HG02610 (cell line): ENCODE measurements around the gene SCGB3A2.
A peak's percentile ranks its signal among the peaks of the same experiment; 100 is the strongest.

Experiments
- ATAC-seq: cut with Tn5 transposase; IDR thresholded peaks from one replicate; pipeline ENCODE4 v1.9.1; 2021; ENCODE audit warnings: mild to moderate bottlenecking, moderate library complexity; ENCODE audit not compliant: unreplicated experiment

SCGB3A2 gene, protein sequence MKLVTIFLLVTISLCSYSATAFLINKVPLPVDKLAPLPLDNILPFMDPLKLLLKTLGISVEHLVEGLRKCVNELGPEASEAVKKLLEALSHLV

DNA sequence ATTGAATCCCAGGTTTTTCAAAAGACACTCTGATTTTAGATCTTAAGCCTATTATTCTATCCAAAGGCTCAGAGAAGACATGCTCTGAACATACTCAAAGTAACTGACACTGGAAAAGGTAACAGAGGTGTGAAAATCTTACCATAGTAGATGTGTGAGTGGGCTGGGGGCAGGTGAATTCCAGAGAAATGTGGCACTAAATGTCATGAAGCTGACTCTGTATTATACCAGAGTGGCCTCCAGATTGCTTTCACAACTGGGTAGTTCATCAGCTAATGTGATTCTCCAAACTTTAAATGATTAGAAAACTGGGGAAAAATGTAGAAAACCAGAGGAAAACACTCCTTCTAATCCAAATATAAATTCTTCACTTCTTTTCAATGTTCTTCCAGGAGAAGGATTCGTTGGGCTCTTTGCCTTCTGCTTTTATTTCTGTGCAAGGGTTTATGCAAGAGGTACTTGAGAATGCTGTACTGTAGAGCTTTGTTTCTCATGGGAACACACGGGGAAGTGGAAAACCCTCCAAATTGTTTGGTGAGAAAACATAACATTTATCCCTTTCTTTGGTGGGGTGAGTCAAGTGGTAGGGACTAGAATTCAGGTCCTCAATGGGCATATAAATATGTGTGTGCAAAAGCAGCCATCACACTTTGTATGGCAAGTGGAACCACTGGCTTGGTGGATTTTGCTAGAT is at the start of gene SCGB3A2:
SCGB3A2 (plus strand) TSS at position 646 of the 694 bp plus-strand sequence. CDS start 93 bp downstream, outside the sequence.
- ATAC-seq, result no peak

DNA sequence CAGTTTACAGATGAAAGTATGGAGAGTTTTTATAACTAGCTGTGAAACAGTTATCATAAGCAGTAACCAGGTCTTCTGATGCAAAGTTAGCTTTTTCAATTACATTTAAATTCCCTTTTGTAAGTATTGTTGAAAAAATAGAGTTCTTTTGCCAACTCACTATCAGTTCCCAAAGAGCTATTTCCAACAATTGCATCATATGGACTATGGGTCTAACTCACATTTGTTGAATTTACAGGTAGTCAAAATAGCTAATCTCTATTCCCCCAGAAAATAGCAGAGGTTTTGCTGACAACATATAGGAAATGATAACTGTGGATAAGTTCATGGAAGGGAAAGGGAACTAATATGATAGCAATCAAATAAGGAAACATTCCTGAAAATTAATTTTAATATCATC is 48.5 kb upstream of the SCGB3A2 start:
- ATAC-seq, result no peak

DNA sequence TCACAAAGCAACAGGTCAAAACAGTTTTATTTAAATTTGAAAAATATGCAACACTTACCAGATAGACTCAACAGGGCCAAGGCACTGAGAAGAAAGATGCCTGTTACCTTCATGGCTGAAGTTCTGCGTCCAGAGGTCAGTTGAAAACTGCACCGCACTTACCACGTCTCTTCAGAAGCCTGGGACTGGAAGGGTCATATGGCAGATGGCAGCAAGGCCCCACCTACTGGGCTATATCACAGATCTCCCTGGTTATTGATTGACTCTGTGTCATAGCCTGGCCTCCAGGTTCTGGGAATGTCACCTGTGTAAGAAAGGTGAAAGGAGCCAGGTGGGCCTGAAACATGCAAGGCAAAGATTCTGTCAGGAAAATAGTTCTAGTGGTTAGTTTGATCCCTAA is 47.0 kb upstream of the SCGB3A2 start, which contains the start of gene SPINK1:
SPINK1 (minus strand) TSS at position 207 of the 400 bp plus-strand sequence; CDS start at position 113, 94 bp downstream.
- ATAC-seq, result no peak

DNA sequence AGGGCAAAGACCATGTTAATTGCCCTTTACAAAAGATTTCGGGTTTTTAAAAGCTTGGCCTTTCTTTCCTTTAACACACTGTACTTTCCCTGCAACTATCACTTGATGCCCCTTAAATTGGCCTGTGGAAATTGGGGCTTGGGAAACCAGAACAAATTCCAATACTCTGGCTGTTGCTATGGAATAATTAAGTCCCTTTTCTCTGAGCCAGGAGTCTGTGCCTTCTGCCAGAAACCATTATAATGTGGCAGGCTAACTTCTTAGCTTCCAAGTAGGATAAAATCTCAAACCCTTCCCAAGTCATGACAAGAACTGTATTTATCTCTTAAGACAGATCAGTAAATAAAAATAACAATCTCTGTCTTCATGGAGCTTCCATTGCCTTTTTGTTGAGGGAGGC is 46.0 kb upstream of the SCGB3A2 start:
- no peak for ATAC-seq

DNA sequence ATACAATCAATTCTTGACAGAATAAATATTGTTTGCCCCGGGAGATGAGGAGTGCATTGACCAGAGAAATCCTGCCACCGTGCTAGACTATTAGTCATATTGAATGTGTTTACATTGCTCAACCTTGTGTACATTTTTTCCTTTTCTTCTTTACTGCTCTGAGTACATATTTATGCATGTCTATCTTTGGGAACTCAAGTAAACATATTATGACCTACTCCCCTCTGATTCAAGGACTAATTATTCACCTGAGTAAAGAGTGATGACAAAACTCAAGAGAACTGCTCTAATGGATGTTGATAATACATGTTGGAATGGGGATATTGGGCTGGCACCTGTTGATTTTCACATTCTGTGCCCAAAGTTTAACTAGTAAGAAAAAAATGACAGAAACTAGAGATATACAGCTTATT is 43.1 kb upstream of the SCGB3A2 start:
- no peak for ATAC-seq

DNA sequence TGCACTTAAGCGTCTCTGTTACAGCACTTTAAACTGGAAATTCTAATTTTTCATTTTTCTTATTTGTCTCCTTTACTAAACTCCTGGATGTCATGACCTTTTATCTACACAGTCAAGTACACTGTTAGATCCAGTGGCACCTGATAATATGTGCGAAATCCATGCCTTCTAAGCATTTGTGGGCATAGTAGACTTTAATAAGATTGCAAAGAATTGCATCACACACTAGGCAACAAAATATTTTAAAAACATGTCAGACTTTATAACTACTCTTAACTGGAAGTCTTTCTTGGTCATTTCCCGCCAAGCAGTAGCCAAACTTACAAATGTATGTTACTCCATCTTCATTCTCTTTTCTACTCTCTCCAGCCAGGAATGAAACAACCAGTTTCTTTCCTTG is 42.1 kb upstream of the SCGB3A2 start:
- no peak for ATAC-seq

DNA sequence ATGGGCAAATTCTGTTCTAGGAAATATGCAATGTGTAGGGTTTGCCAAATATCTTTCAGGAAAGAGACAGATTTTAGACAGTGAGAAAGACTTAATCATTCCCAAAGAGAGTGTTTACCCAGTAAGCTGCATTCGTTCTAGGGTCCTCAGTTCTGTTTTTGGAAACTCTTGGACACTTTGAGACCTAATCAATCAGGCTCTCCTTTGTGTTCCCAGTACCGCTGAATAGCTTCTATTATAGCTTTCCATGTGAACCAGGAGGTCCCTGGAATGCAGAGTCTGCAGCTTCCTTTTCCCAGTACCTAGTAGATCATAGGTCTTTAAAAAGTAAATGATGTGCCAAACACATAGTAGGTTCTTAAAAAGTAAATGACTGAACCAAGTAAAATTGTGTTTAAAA is 35.6 kb upstream of the SCGB3A2 start:
- no peak for ATAC-seq

DNA sequence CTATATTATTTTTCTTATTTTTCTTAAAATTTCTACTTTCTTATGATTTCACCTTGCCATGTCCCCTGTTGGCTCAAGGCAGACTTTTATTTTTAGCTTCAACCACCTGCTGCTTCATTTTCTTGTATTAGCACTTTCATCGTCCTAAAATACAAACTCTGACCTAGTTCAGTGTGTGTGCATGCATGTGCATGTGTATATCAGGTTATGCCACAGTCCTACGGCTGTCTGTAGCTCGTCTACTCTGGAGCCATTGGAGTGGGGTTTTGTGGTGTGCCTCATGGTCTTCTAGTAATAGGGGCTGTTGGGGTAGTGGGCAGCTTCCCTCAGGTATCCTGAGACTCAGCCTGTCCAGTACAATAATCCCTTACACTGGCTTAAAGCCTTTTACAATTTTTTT is 33.7 kb upstream of the SCGB3A2 start:
- no peak for ATAC-seq

DNA sequence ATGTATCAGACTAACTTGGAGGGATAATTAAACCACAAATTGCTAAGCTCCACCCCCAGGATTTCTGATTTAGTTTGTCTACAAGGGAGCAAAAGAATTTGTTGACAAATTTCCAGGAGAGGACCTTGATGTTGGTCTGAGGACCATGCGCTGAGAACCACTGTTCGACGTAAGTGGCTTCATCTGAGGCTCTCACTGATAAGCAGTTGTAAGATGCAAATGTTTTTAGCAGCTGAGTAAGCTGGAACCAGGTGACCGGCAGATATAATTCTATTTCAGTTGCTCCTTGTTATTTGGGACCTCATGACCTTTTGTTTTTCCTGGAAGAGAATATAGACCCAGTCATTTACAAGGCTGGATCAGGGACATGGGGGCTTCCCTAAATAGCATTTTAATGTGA is 32.9 kb upstream of the SCGB3A2 start:
- ATAC-seq, result no peak

DNA sequence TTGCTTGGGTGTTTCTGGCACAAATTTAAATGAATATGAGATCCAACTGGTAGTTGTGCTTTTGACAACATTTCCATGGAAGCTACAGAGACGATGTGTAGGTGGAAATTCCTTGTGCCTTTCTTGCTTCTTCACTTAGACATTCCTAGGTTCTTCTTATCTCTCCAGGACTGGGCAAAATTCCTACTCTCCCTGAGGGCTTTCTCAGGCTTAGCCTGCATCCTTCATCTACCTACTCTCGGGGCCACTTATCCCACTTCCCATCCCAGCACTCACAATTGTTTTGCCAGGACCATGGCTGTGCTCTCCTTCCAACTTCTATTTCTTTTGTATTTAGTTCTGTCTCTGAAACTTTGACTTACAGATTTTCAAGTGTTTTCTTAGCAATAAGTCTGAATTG is 29.3 kb upstream of the SCGB3A2 start:
- ATAC-seq, result no peak

DNA sequence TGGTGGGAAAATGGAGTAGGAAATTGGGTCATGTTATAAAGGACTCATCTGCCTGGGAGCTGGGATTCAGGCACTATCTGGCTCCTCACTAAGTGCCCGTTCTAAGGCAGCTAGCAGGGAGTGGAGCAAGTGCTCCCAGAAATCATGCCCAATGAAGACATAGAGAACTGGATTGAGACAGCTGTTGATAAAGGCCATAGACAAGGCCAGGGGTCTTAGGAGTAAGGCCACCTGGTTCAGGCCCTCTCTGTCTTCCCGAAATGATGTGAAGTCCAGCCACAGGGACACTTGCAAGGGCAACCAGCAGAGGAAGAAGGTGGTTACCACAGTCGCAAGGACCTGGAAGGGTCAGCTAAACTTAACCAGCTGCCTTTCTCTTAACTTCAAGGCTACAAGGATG is 26.9 kb upstream of the SCGB3A2 start:
- no peak for ATAC-seq

DNA sequence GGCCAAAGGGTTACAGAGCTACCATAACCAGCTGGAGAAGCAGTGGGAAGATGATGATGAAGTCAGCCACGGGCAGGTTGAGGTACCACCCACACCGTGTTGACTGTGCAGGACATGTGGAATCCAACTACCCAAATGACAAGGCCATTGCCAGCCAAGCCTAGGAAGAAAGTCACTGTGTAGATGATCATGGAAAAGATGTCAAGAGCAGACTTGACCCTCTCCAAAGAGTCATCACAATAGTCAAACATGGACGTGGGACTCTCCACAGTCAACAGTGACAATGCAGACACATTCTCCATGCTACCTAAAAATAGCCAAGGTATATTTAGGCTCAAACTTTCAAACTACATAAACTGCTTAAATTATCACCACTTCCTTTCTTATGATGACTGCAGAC is 26.1 kb upstream of the SCGB3A2 start:
- ATAC-seq, result no peak

DNA sequence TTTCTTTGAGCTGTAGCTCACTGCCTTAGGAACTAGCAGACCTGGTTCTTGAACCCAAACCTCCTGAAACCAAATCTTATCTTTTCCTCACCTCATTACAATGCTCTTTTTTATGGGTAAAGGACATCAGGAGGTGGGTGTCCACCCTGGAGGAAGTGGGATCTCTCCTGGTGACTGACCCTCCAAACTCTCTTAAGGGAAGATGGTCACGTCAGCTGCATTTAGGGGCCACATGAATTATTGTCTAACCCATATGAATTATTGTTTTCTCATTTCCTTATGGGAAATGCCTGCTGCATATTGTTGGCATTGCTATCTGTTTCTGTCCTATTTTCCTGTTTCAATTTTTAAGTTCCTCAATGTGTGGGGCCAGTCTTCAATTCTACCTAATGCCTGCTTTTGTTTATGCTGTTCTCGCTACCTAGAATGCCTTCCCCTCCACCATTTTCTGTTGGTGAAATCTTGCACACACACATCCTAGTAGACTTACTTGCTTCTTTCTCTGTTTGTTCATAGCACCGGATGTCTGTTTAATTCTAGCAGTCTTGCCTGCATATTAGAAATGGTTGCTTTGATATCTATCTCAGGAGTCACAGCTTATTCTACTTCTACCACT is 25.0 kb upstream of the SCGB3A2 start:
- no peak for ATAC-seq

DNA sequence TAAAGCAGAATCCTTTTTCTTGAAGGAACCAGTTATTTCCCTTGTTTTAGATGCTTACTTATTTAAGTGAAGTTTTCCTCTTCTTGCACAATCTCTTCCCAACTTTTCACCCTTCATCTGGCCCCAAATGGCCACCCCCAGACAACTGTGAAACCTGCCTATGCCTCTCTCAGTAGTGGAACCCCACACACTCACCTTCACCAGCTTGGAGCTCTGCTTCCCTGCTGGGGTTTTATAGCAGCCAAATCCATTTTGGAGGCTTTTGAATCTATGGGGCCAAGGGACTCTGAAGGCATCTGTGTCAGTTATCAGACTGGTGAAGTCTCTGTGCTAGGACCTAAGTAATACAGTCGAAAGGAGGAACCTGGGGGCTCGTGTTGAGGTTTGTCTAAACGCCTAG is 24.2 kb upstream of the SCGB3A2 start:
- no peak for ATAC-seq

DNA sequence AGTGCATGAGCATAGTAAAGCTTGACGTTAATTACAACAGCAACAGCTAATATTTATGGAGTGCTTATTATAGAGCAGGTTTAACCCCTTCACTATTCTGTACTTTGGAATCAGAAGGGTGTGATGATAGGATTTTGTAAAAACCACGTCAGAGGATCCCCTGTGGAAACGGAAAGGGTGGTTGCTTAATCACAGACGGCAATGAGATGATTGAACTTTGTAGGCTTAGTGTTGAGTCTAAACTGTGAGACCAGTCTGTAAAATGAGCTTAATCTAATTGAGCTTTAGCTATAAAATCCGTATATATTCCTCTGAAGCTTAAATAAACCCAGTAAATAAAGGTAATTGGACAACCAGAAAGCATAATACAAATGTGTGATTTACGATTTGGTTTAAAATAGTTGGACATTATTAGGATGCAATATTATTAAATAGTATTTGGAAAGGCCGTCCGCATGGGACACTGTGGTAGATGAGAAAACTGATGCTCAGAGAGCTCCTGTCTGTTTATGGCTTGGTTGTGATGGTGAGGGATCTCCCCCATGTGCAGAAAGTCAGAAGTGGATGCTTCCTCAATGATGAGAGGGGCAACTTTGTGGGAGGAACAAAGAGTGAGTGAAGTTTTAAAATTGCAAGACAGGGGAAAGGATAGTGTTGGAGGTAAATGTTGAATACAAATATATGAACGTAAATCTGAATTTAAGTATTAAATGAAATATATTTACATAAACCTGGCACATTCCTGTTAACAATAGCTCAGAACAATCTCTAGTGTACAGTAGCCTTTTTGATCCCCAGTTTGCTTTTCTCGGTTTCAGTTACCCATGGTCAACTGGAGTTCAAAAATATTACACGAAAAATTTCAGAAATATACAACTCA is 23.4 kb upstream of the SCGB3A2 start:
- no peak for ATAC-seq

DNA sequence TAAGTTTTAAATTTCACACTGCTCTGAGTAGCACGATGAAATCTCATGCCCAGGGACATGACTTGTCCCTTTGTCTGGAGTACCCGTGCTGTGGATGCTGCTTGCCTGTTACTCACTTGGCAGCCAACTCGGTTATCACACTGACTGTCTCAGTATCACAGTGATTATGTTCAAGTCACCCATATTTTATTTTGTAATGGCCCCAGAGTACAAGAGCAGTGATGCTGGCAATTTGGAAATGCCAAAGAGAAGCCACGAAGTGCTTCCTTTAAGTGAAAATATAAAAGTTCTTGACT is 22.8 kb upstream of the SCGB3A2 start:
- ATAC-seq, result no peak

DNA sequence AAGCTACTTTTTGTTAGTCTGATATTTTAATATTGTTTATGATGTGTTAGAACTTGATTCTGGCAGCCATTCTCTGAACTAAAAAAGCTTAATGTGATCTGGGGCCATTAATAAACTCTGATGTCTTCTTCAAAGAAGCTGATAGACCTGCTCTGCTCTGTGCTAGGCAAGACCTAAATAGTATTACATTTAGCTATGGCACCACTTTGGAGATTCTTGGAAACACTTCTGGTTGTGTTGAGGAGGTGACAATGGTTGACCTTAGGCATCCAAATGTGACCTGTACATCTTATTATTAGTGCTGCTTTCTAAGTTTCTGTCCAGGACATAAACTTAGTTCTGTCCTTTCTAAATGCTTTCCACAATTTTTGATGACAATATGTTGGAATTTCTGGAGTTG is 21.7 kb upstream of the SCGB3A2 start:
- ATAC-seq, result no peak

DNA sequence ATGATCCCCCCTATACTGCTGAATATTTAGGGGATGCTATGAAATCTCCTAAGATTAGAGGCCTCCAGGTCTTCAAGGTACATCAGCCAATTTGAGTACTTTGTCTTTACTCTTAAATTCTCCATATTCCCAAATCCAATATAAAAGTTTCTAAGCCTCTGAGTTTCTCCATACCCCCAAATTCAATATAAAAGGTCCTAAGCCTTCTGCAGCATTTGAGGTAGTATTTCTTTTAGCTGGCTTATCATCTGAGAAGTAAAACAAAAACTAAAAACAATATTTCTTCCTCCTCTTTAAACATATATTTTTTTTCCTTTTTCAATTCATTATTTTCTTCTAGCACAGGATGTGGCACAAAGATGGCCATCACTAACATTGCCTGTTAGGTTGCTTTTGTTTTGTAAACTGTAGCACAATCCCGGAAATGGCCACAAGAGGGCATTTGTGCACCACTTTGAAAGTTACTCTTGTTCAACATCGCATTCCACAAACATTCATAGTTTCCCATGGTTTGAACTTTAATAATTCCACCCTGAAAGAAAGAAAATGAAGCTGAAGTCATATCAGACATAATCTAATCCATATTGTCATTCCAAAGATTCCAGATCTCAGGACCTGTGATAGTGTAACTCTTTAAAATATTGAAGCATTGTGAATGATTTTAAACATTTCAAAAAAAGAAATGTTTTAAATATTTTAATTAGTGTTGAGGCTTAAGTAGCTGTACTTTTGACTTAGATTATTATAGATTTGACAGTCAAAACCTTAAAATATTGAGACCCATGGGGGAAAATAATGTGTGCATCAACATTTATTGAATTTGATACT is 21.0 kb upstream of the SCGB3A2 start:
- ATAC-seq, result peak; percentile 79

DNA sequence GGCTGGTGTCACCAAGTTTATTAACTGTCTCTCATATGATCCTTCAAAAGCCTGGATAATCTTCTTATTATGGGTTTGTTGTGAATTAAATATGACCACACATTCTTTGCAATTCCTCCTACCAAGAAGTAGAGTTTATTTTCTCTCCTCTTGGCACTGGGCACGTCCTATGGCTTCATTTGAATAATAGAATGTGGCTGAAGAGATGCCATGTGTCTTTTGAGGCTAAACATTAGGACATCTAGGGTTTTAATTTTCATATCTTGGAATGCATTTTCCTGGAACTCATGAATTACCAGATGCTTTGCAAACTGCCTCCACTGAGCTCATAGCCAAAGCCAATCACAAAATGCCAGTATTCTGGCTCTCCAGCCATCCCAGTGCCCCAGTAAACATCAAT is 19.9 kb upstream of the SCGB3A2 start:
- ATAC-seq, result no peak

DNA sequence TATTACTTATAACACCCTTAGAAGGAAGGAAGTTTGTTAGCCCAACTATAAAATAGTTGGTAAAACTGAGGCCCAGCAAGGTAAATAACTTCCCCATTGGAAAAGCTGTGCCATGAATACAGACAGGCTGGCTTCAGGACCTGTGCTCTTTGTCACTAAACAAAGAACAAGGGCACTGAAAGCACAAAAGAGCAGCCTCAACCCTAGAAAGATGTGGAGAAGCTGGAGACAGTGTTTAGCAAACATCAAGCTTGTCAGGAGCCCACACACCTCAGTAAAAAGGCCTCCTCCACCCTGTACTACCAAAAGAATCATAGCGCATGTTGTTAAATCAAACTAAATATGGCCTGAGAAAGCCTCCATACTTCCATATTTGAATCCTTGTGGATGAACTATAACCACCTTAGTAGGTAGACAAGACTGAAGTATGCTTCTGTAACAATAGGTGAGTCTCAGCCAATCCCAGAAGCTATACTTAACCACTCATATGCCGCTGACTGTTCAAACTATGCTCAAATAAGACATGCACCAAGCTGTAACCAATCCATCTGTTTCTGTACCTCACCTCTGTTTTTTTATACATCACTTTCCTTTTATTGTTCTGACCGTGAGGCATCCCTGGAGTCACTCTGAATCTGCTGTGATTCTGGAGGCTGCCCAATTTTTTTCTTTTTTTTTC is 18.4 kb upstream of the SCGB3A2 start:
- no peak for ATAC-seq
